Astrocyte of the spinal cord (primary cell): ENCODE data around the gene OSBPL10.

Source experiments
- DNase-seq: peaks from one replicate; pipeline ENCODE4 v3.0.0; 2011; ENCODE audit warnings: low read depth, low spot score
- H3K4me3 ChIP-seq: 2 replicates; pipeline ENCODE4 v1.5.1; 2011; ENCODE audit warnings: low read depth, mild to moderate bottlenecking, low read length, moderate library complexity
- CTCF ChIP-seq: IDR thresholded peaks from 2 replicates; pipeline ENCODE4 v1.5.1; 2012; ENCODE audit warnings: low read depth, mild to moderate bottlenecking, low read length, inconsistent platforms
- in situ Hi-C: cut with HindIII; loops from 2 replicates; pipeline ENCODE4 v1.10.0; 2017; ENCODE audit warnings: low sequenced_read_pairs

The OSBPL10 gene

GRCh38 chr3:31680072-31680870, 300.8 kb downstream of the OSBPL10 start:
- DNase-seq = no peak
- TF ChIP-seq CTCF = no peak
- no peak overlapping the region for H3K4me3 ChIP-seq
- in situ Hi-C loops = no loop called here

GRCh38 chr3:31676556-31676955, 304.5 kb downstream of the OSBPL10 start:
- in situ Hi-C loops = no loop called here
- no peak for DNase-seq
- no peak overlapping the region for H3K4me3 ChIP-seq
- no peak for TF ChIP-seq CTCF

GRCh38 chr3:31673950-31674349, 307.1 kb downstream of the OSBPL10 start:
- TF ChIP-seq CTCF = no peak
- in situ Hi-C loops = no loop called here

GRCh38 chr3:31671976-31672375, 309.1 kb downstream of the OSBPL10 start:
- DNase-seq = no peak
- in situ Hi-C loops = no loop called here
- no peak overlapping the region for H3K4me3 ChIP-seq
- no peak for TF ChIP-seq CTCF

More at GRCh38 chr3:31673950-31674349, 307.1 kb downstream of the OSBPL10 start:
- no peak overlapping the region for H3K4me3 ChIP-seq
- DNase-seq = no peak

GRCh38 chr3:31671451-31671850, 309.6 kb downstream of the OSBPL10 start:
- in situ Hi-C loops = no loop called here
- no peak for TF ChIP-seq CTCF
- DNase-seq = no peak
- H3K4me3 ChIP-seq = no peak overlapping the region

GRCh38 chr3:31670722-31671121, 310.3 kb downstream of the OSBPL10 start:
- no peak overlapping the region for H3K4me3 ChIP-seq
- no peak for DNase-seq
- TF ChIP-seq CTCF = no peak
- in situ Hi-C loops = no loop called here

- no peak for DNase-seq
- no peak for TF ChIP-seq CTCF
- no peak overlapping the region for H3K4me3 ChIP-seq
- in situ Hi-C loops = no loop called here
Measured at GRCh38 chr3:31670136-31670535, 310.9 kb downstream of the OSBPL10 start.
